Activated CD4-positive, alpha-beta T cell treated with anti-CD3 and anti-CD28 coated beads, Interleukin-2, Interleukin-6, amounts not matched to agents 100 ng/mL and 50 ng/mL, durations not matched to agents 16 hours and 8 hours (primary cell): ENCODE results near the gene PLD2.
"Not testable (repeated sequence)": the region's sequence is repeated elsewhere in the genome, so short reads cannot be mapped to it uniquely, and the experiment has no call there.

ENCODE experiments used
- DNase-seq: peaks from one replicate; pipeline ENCODE4 v3.0.0-alpha.2; 2020

PLD2 gene

DNA sequence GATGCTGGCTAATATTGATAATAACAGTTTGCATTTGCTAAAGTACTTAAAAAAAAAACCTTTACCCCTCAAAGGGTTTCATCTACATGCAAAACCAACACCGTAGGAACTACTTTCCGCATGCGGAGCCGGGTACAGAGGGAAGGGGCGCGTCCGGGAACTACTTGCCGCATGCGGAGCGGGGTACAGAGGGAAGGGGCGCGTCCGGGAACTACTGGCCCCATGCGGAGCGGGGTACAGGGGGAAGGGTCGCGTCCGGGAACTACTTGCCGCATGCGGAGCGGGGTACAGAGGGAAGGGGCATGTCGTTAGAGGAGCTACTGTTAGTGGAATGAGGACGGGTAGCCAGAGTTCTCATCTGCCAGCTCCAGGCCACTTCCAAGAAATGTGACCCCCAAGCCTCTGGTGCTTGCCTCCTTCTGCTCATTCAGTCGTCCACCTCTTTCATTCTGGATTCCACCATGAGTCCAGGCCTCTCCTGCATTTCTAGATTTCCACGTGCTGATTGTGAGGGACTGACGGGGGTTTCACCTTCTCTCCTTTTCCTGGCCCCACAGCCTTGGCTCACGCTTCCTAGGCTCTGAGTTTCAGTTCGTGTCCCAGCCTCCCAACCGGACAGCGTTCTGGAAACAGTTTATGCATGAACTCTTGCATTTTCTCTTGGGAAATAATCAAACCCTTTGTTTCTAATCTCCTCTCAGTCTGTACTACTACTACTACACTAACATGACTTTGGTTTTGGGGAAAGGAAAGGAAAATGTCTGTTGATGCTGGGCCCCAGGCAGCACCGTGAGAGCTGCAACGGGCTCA, 53.1 kb downstream of the PLD2 start:
- DNase-seq: no peak

GRCh38 chr17:4860651-4861050, 53.7 kb downstream of the PLD2 start:
- no peak for DNase-seq

GRCh38 chr17:4861052-4861451, 54.1 kb downstream of the PLD2 start:
- no peak for DNase-seq

DNA sequence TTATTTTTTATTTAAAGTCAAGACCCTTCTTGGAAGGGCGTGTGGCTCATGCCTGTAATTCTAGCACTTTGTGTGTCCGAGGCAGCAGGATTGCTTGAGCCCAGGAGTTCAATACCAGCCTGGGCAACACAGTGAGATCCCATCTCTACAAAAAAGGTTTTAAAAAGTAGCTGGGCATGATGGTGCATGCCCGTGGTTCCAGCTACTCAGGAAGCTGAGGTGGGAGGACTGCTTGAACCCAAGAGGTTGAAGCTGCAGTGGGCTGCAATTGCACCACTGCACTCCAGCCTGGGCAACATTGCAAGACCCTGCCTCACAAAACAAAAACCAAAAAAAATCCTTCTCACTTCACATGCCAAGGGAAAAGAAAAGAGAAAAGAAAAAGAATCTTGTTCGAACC, 55.8 kb downstream of the PLD2 start:
- DNase-seq: no peak

- no peak for DNase-seq
Observed at GRCh38 chr17:4863321-4863720, 56.4 kb downstream of the PLD2 start.

GRCh38 chr17:4867535-4867934, 60.6 kb downstream of the PLD2 start:
- not testable (repeated sequence) for DNase-seq

- not testable (repeated sequence) for DNase-seq
Observed at GRCh38 chr17:4869058-4869998, 62.4 kb downstream of the PLD2 start.

- DNase-seq: no peak
Observed at GRCh38 chr17:4870855-4871254, 63.9 kb downstream of the PLD2 start.

GRCh38 chr17:4872786-4873185, 65.8 kb downstream of the PLD2 start:
- no peak for DNase-seq
